HPDE6-E6E7 (cell line): ENCODE data around the gene CRBN.

Source experiments
- DNase-seq: peaks from one replicate; pipeline ENCODE4 v3.0.0; 2011; ENCODE audit warnings: missing footprints; ENCODE audit errors: extremely low spot score

Gene CRBN

DNA sequence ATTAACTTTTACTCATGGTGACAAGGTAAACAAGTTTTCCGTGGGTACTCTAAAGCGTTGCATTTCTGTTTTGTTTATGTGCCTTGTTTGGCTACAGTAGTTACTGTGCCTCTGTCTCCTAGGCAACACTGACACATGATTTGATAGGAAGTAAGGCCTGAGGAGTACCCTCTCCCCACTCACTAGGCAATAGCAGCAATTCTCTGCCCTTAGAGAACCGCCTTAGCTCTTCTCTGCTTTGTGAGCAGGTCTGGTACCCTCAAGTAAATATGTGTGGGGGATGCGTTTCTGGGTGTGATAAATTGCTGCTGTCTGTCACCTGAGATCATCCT, 69.2 kb downstream of the CRBN start, which contains the start of gene IL5RA:
Gene IL5RA, minus strand, starts transcription at position 76 of the 332 bp plus-strand sequence. CDS start 5,390 bp downstream, outside the sequence.
- no peak for DNase-seq

DNA sequence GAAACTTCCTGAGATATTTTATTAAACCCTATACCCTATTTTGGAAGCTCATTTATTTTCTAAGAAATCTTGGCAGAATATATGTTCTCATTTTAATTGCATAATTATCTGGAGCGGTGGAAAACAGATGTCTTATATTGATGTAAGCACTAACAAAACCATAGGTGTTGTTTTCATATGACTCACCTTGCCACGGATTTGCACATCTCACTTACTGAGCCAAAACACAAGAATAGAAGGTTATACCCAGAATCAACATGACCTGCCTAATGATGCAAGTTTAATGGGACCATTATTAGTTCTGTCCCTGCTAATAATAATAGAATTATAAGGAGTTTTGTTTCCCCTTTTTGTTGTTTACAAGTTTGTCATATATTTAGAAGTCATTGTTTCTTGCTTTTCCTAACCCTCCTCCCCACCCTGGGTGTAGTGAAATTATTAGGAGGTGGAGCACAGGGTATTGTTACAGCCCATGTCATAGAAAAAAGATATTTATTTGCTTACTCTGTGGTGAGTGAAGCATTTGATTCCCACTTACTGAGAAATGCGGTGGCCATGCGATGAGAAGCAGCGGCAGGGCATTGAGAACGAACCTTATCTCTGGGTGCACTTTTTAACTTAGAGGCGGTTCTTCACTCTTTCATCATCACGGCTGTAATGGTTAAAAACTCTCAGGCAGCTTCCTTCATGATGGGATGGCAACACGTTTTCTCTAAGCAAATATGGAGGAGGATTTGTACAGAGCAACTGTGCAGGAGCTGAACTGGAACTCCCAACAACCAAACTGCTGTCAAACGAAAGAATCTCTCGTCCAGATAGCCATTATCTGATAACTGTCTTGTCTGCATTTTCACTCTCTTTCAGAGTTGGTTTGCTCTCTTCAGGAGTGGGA, 69.8 kb downstream of the CRBN start:
- DNase-seq, result no peak

DNA sequence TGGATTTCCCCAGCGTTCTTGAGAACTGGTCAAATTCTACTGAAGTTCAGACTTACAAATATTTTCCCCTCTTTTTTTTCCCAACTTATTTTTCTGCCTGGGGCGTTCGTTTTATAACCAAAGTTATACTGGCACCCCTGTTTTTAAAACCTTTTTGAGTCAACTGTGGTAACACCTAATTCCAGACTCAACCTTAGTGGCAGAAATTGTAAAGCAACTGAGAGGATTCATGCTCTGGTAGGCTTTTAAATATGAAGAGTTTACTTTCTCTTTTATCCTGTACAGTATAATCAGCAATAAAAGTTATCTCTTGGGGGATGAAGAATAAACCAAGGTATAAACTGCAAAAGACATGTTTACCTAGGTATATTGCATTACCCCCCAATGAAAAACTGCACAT, 71.6 kb downstream of the CRBN start:
- DNase-seq, result no peak

DNA sequence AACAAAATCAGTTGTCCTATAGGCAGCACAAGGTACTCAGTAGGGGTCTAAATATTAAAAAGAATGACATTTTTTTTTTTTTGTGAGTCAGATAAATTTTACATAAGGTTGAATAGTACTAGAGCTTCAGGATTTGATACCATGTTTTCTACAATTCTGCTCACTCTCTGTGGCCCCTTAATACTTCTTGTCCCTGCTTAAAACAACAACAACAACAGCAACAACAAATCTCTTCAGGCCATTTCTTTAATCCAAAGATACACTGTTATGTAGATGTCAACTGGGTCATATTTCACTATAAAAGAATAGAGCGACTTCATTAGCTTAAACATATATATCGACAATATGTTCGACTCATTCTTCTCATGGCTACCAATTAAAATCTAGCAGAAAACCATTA, 72.3 kb downstream of the CRBN start:
- DNase-seq, result no peak

DNA sequence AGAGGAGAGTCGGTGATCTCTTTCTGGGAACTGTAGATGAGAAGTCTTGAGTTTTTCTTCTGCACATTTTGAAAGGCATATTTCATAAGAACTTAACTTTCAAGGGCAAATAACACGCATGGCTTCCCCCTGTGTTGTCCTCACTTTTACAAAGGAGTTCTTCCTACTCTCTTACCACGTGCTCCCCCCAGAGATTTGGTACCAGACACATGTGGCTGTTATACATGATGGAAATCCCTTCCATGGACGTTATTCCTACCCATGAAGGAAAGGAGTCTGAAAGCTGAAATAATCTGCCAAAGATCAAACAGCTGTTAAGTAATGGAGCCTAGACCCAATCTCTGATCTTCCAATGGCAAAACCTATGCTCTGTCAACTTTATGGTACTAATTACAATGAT, 73.7 kb downstream of the CRBN start:
- no peak for DNase-seq

DNA sequence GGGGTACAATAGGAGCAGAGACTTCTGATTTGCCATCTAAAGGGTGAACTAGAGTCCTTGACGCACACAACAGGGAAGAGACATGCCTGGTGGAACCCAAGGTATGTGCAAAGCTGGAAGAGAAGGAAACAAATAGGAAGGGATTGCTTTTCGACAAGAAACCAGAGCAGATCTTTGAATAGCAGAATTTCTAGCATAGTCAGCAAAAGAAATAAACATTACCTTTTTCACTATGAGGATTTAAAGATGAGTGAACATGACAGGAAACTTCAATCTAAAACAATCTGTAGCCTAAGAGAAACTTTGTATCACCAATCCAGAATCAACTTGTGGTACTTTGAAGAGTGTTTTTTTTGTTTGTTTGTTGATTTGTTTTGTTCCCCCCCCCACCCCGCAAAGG, 74.2 kb downstream of the CRBN start:
- no peak for DNase-seq

DNA sequence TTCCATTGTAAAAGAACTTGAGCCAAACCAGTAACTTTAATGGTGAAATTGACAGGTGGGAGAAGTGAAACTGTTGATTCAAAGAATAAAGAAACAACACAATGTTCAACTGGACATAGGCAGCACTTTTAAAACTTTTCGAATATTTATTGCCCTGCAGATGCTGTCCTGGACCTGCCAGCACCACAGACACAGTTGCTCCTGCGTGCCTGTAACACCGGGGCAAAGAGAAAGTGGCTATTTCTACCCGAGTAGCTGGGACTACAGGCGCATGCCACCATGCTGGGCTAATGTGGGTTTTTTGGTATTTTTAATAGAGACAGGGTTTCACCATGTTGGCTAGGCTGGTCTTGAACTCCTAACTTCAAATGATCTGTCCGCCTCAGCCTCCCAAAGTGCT, 76.7 kb downstream of the CRBN start:
- no peak for DNase-seq

DNA sequence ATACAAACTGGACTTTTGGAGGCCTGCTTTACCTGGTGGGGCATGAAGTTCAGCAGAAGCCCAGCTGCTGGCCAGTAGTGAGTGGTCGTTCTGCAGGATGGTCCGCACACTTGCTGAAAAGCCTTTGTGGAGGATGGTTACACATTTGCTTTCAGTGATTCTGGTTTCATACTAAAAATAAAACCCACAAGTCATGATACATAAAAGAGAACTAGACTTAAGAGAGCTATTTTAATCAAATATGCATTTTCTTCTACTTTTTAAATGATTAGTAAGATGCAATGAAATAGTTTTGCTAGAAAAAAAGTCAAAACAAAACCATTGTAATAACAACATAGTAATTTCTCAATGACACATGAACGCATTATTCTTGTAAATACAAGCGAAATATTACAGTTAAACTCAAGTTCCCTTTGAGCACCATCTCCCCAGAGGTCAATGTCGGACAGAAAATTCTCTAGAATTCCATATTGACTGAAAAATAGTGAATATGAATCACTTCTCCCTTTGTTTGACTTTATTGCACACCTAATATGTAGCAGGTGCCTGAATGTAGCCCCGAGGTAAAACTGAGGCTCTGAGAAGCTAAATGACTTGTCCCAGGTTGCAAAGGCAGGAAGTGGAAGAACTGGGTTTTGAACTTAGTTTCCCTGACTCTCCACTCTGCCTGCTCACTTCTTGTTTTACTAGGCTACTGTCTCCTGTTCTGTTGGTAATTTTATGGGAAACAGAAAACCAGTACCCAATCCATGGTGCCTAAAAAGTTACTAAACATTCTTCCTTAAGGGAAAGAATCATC, 77.6 kb downstream of the CRBN start:
- no peak for DNase-seq
